Left lung (tissue), 10 donors: ENCODE data around the gene NFS1. TPM values are rescaled to one million over a fixed set of nuclear protein-coding genes. Genes with fewer than 3 reads are reported as not detected.

Experiments
- ATAC-seq: fragments of 200-7000 bp; cut with Tn5 transposase; one replicate; pipeline ENCODE4 v1.9.1; 2020; ENCODE audit warnings: moderate library complexity
- DNase-seq, 4 donors: peaks; one replicate each; pipeline ENCODE4 v3.0.0-alpha.2; 2013 to 2020
- H3K27ac ChIP-seq, 2 donors: fragments of 200-600 bp; sonication (generic) in 1 of 2; one replicate each; pipeline versions ENCODE4 v1.5.0 to v1.8.0; 2020 to 2021
- H3K27me3 ChIP-seq, 2 donors: fragments of 200-600 bp; sonication (generic) in 1 of 2; one replicate each; pipeline versions ENCODE4 v1.5.0 to v1.8.0; 2020 to 2021
- H3K36me3 ChIP-seq, 2 donors: fragments of 200-600 bp; sonication (generic) in 1 of 2; one replicate each; pipeline versions ENCODE4 v1.5.0 to v1.8.0; 2020 to 2021
- H3K4me1 ChIP-seq, 2 donors: fragments of 200-600 bp; one replicate each; pipeline ENCODE4 v1.8.0; 2021
- H3K4me3 ChIP-seq, 2 donors: fragments of 200-600 bp; sonication (generic) in 1 of 2; one replicate each; pipeline versions ENCODE4 v1.5.0 to v1.8.0; 2020 to 2021; ENCODE audit warnings: mild to moderate bottlenecking in 1 of 2
- H3K9me3 ChIP-seq, 2 donors: fragments of 200-600 bp; sonication (generic) in 1 of 2; one replicate each; pipeline versions ENCODE4 v1.5.0 to v1.8.0; 2020 to 2021
- intact Hi-C, 2 donors: fragments of 100-400 bp; cut with DNase I; formaldehyde crosslinking; loops; one replicate each; pipeline versions ENCODE4 v1.11.2 to v1.14.2; 2022
- polyA plus RNA-seq, 6 donors: library from polyadenylated mRNA; unstranded; fragments of 120-200 nt; gene quantifications; one replicate each; pipeline ENCODE4 v1.2.1, GENCODE V29; 2013; ENCODE audit not compliant: insufficient read length in 6 of 6
- total RNA-seq, 2 donors: library from RNA; stranded (reverse); fragmentation: NEBNext Ultra II Directional; extraction: Animal tissue kit (Norgen Biotek cat#: 25700); gene quantifications; one replicate each; pipeline ENCODE4 v1.2.1, GENCODE V29; 2021
- TF ChIP-seq, protein P1 (sequence below), 2 donors: fragments of 200-600 bp; sonication (generic) in 1 of 2; IDR thresholded peaks; one replicate each; pipeline versions ENCODE4 v1.5.0 to v1.8.0; 2021; ENCODE audit warnings: antibody characterized with exemption in 2 of 2
- donor health status: DM: no; HTN: yes; CAD: no.
- donor health status: DM: no; HTN: no; CAD: no.

NFS1 gene
- total and polyA plus RNA-seq, 8 donors, result 18.5 to 32.5 (median 20.5) TPM

DNA sequence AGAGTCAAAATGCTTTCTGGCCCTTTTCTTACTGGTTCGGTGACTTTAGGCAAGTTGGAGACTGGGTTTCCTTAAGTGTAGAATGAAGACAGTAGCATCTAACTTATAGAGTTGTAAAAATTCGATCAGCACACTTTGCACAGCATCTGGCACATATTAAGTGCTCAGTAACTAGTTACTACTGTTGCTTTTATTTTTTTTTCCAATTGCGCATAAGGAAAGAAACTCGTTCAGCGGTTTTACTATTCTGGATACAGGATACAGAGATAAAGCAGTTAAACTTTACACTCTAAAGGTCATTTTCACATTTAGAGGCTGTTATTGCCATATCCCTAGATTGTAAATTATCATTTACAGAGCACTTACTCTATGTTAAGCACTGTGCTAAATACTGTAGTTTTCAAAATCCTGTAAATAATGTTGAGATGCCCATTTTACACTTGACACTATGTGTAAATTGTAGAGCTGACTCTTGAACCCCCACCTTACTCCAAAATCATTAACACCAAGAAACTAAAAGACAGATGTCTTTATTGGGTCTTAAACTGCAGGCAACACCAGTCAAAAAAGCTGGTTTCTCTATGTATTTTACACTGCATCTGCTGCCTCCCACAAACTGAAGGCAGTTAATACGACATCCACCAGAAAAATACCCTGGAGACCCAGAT, 939 bp upstream of the NFS1 start:
- peak overlapping the region; percentile 86 to 92 for H3K27ac ChIP-seq
- H3K4me3 ChIP-seq, result peak overlapping the region; percentile 85 to 90
- intact Hi-C loops, result no loop called here
- H3K9me3 ChIP-seq, result no peaks in the 10 kb centered on the region
- peaks cover 0 to 42% of the 10 kb centered on the region in 2 donors for H3K36me3 ChIP-seq
- ATAC-seq (no peak), DNase-seq (no peak)
- TF ChIP-seq, protein P1, sequence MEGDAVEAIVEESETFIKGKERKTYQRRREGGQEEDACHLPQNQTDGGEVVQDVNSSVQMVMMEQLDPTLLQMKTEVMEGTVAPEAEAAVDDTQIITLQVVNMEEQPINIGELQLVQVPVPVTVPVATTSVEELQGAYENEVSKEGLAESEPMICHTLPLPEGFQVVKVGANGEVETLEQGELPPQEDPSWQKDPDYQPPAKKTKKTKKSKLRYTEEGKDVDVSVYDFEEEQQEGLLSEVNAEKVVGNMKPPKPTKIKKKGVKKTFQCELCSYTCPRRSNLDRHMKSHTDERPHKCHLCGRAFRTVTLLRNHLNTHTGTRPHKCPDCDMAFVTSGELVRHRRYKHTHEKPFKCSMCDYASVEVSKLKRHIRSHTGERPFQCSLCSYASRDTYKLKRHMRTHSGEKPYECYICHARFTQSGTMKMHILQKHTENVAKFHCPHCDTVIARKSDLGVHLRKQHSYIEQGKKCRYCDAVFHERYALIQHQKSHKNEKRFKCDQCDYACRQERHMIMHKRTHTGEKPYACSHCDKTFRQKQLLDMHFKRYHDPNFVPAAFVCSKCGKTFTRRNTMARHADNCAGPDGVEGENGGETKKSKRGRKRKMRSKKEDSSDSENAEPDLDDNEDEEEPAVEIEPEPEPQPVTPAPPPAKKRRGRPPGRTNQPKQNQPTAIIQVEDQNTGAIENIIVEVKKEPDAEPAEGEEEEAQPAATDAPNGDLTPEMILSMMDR (IDR thresholded peaks at IDR 0.05), result no peak
- peaks cover 10 to 32% of the 10 kb centered on the region in 2 donors for H3K4me1 ChIP-seq
- no peaks in the 10 kb centered on the region for H3K27me3 ChIP-seq

DNA sequence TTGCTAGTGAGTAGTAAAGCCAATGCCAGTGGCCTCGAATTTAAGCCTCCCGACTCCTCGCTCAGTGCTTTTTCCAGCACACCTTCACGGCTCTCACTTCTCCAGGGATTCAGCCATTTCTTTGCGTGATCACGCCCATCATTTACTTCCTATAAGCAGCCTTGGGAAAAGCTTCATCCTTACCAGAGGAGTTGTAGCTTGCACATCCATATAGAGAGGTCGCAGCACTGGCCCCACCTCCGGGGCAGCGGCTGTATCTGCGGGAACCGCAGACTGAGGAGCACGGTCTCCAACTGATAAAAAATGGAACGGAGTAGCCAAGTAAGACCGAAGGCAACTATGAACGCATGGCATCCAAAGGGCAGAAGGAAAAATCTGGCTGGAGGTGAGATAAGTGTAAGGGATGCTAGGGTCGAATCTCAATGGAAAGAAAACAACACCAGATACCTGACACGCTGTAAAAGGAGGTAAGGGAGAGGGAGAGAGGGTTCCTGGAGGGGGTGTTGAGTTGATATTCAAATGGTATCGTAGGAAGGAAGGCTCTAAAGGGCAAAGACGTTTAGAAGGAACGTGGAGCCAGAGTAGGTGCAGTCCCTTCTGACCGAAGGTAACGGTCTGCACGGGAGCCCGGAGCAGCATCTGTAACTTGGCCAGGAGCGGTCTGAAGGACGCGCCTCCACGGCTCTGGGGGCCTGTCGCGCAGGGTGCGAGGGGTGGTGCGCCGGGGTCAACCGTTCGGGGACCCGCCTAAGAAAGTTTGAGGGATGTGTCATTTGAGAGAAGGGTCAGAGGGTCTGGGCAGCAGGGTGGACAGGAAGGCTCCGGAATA, 640 bp downstream of the NFS1 start:
- H3K36me3 ChIP-seq, result peaks cover 0 to 40% of the 10 kb centered on the region in 2 donors
- DNase-seq (peak in 1 of 4 donors; percentile 34), ATAC-seq (peak; percentile 52)
- H3K27ac ChIP-seq, result peak overlapping the region; percentile 86 to 92
- intact Hi-C loops, result no loop called here
- peak overlapping the region; percentile 85 to 90 for H3K4me3 ChIP-seq
- TF ChIP-seq, protein P1 (IDR thresholded peaks at IDR 0.05), result no peak
- no peaks in the 10 kb centered on the region for H3K27me3 ChIP-seq
- H3K4me1 ChIP-seq, result peaks cover 10 to 32% of the 10 kb centered on the region in 2 donors
- no peaks in the 10 kb centered on the region for H3K9me3 ChIP-seq

DNA sequence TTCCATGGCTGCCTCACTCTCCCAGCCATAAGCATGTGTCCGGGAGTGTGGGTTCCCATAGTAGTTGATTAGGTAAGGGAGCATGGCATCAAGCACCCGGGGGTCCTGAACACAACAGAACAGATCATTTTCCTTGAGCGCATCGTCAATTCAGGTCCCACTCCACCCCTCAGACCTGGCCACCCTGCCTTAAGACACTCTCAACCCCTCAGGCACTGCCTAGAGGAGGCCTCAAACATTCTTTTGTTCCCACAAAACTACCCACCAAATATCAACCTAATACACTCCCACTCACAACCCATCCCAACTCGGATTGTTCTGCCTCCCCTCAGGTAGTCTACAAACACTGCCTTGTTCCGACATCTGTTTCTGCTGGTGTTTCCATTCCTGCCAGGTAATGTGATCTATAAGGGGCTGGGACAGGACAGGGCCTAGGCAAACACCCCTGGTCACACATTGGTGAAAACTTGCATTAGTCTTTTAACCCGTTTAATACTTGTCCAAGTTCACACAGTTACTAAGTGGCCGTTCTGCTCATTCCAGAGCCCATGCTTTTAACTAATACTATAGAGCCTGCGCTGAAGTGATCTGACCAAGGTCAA, 1.4 kb downstream of the NFS1 start:
- intact Hi-C loops, result no loop called here
- peak overlapping the region in 1 of 2 donors; percentile 85 for H3K4me3 ChIP-seq
- H3K36me3 ChIP-seq, result peaks cover 0 to 39% of the 10 kb centered on the region in 2 donors
- no peaks in the 10 kb centered on the region for H3K9me3 ChIP-seq
- no peak overlapping the region for H3K27ac ChIP-seq
- H3K27me3 ChIP-seq, result no peaks in the 10 kb centered on the region
- ATAC-seq (no peak), DNase-seq (no peak)
- TF ChIP-seq, protein P1 (IDR thresholded peaks at IDR 0.05), result no peak
- H3K4me1 ChIP-seq, result peaks cover 10 to 32% of the 10 kb centered on the region in 2 donors

DNA sequence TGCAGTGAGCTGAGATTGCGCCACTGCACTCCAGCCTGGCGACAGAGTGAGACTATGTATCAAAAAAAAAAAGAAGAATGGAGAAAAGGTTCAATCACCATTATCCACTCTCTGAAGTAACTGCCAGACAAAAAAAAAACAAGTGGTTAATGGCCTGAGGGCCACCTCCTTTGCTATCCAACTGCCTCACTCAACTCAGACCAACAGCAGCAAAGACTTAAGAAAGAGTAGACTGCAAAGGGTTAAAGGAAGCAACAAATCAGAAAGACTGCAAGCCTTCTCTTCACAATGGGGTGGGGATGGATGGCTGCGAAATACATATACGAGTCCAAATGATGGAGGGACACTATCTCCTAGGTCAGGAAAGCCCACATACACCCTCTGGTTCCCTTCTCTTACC, 3.2 kb downstream of the NFS1 start:
- H3K36me3 ChIP-seq, result peaks cover 0 to 43% of the 10 kb centered on the region in 2 donors
- H3K4me3 ChIP-seq, result no peak overlapping the region
- H3K27ac ChIP-seq, result no peak overlapping the region
- no peak for ATAC-seq
- TF ChIP-seq, protein P1 (IDR thresholded peaks at IDR 0.05), result no peak
- no peaks in the 10 kb centered on the region for H3K9me3 ChIP-seq
- no peaks in the 10 kb centered on the region for H3K27me3 ChIP-seq
- peaks cover 10 to 28% of the 10 kb centered on the region in 2 donors for H3K4me1 ChIP-seq
- no peak for DNase-seq
- intact Hi-C loops, result no loop called here
